ENCODE data around the gene RAP1GAP2. TPM values are rescaled to one million over a fixed set of nuclear protein-coding genes. Genes with fewer than 3 reads are reported as not detected.

The RAP1GAP2 gene
- total and polyA plus RNA-seq, 2 of the 8 experiments (the other 6 are each of a cell fraction or from before 2014, with no cell fraction given): 24.0 to 63.8 TPM

DNA sequence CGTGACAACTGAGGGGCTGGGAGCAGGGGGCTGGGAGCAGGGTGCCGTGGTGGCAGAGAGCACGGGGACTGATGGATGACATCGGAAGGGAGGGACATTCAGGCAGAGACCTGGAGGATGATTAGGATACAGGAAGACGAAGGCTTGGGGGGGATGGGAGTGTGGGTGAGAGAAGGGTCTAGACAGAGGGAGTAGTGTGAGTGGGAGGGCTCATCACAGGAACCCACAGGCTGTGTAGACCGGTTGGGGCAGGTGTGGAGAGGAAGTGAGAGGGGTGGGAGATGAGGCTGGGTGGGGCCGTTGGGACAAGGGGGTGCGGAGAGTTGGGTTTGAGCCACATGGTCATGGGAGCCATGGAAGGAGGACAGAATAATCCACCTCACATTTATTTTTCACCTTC is 83.8 kb downstream of the RAP1GAP2 start (continued):
- TF ChIP-seq NRF1 (IDR thresholded peaks at IDR 0.05; ENCODE audit: low read depth, low read length): no peak
